OCI-LY1 (cell line): ENCODE results near the gene TMEM45A.

Experiments used
- H2AFZ ChIP-seq: fragments of 200-600 bp; sonication (generic), shearing (Covaris generic); 2 replicates; pipeline ENCODE4 v1.6.0; 2014; ENCODE audit warnings: antibody characterized with exemption, mild to moderate bottlenecking, low read length
- H3F3A ChIP-seq: fragments of 200-600 bp; sonication (generic), shearing (Covaris generic); 2 replicates; pipeline ENCODE4 v1.6.0; 2014; ENCODE audit warnings: mild to moderate bottlenecking, antibody characterized with exemption, low read length, moderate library complexity; ENCODE audit not compliant: insufficient read depth
- H3K27ac ChIP-seq: fragments of 200-600 bp; sonication (generic); 2 replicates; pipeline ENCODE4 v1.5.1; 2014; ENCODE audit warnings: low read length, mixed run types, mild to moderate bottlenecking, low read depth; ENCODE audit not compliant: poor library complexity, severe bottlenecking
- H3K27me3 ChIP-seq: fragments of 200-600 bp; sonication (generic); 2 replicates; pipeline ENCODE4 v1.6.0; 2014; ENCODE audit warnings: antibody characterized with exemption, mild to moderate bottlenecking, low read length, moderate library complexity; ENCODE audit not compliant: insufficient read depth
- H3K36me3 ChIP-seq: fragments of 200-600 bp; sonication (generic); 2 replicates; pipeline ENCODE4 v1.6.1; 2014; ENCODE audit warnings: mild to moderate bottlenecking, antibody characterized with exemption, low read length, moderate library complexity, mixed read lengths; ENCODE audit not compliant: insufficient read depth
- H3K4me1 ChIP-seq: fragments of 200-600 bp; sonication (generic); 2 replicates; pipeline ENCODE4 v1.5.1; 2014; ENCODE audit warnings: mild to moderate bottlenecking, low read length, moderate library complexity; ENCODE audit not compliant: insufficient read depth, severe bottlenecking
- H3K4me2 ChIP-seq: fragments of 200-600 bp; sonication (generic), shearing (Covaris generic); 2 replicates; pipeline ENCODE4 v1.6.1; 2014; ENCODE audit warnings: low read length
- H3K4me3 ChIP-seq: fragments of 200-600 bp; sonication (generic); 2 replicates; pipeline ENCODE4 v1.5.1; 2014; ENCODE audit warnings: low read length, low read depth, mild to moderate bottlenecking, mixed read lengths; ENCODE audit not compliant: poor library complexity, severe bottlenecking
- H3K79me2 ChIP-seq: fragments of 200-600 bp; shearing (Covaris generic); 2 replicates; pipeline ENCODE4 v1.6.1; 2016; ENCODE audit warnings: mixed run types, low read length, mixed read lengths; ENCODE audit not compliant: insufficient read depth
- H3K9ac ChIP-seq: fragments of 200-600 bp; sonication (generic), shearing (Covaris generic); 2 replicates; pipeline ENCODE4 v1.6.1; 2014; ENCODE audit warnings: mild to moderate bottlenecking, low read length, mixed read lengths
- H3K9me2 ChIP-seq: fragments of 200-600 bp; sonication (generic), shearing (Covaris generic); 2 replicates; pipeline ENCODE4 v1.6.1; 2014; ENCODE audit warnings: low read depth, mild to moderate bottlenecking, low read length, mixed read lengths
- H3K9me3 ChIP-seq: fragments of 200-600 bp; shearing (Covaris generic); 2 replicates; pipeline ENCODE4 v1.6.1; 2014; ENCODE audit warnings: low read length, mixed read lengths
- H4K20me1 ChIP-seq: fragments of 200-600 bp; sonication (generic), shearing (Covaris generic); 2 replicates; pipeline ENCODE4 v1.6.0; 2016; ENCODE audit warnings: mild to moderate bottlenecking, low read length; ENCODE audit not compliant: insufficient read depth
- EZH2 ChIP-seq: fragments of 200-600 bp; sonication (generic), shearing (Covaris generic); IDR thresholded peaks from 2 replicates; pipeline ENCODE4 v1.8.0; 2017; ENCODE audit warnings: borderline replicate concordance, mixed run types, mild to moderate bottlenecking, antibody characterized with exemption, low read length, moderate library complexity, mixed read lengths
- TF ChIP-seq, protein P1 (sequence below): fragments of 200-600 bp; sonication (generic), shearing (Covaris generic); IDR thresholded peaks from 2 replicates; pipeline ENCODE4 v1.5.1; 2017; ENCODE audit warnings: mild to moderate bottlenecking, antibody characterized with exemption, low read length, moderate library complexity, mixed read lengths

TMEM45A gene

DNA sequence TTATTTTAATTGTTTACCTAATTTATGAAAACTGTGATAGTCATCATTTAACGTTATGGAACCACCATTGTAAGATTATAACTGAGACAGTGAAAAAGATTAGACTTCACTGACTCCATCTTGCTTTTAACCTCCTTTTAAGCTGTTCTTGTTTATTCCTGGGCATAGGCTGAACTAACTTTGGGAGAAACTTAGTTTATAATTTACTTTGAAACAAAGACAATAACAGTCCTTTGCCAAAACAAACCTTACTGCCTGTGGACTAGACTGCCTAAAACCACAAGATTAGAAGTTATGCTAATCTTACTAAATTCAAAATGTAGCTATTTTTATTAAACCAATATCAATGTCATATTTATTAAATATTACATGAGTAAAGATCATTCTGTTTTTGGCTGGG is 44.3 kb upstream of the TMEM45A start:
- no peaks in the 10 kb centered on the region for H4K20me1 ChIP-seq
- no peak overlapping the region for H3K4me3 ChIP-seq
- H2AFZ ChIP-seq, result no peak overlapping the region
- H3K27ac ChIP-seq, result no peak overlapping the region
- H3K4me1 ChIP-seq, result no peaks in the 10 kb centered on the region
- H3K79me2 ChIP-seq, result no peaks in the 10 kb centered on the region
- H3K9me3 ChIP-seq, result 0 out of 2 replicates have a peak, but pooled peaks cover 4% of the 10 kb centered on the region
- H3F3A ChIP-seq, result no peaks in the 10 kb centered on the region
- no peak overlapping the region for H3K4me2 ChIP-seq
- TF ChIP-seq, protein P1, sequence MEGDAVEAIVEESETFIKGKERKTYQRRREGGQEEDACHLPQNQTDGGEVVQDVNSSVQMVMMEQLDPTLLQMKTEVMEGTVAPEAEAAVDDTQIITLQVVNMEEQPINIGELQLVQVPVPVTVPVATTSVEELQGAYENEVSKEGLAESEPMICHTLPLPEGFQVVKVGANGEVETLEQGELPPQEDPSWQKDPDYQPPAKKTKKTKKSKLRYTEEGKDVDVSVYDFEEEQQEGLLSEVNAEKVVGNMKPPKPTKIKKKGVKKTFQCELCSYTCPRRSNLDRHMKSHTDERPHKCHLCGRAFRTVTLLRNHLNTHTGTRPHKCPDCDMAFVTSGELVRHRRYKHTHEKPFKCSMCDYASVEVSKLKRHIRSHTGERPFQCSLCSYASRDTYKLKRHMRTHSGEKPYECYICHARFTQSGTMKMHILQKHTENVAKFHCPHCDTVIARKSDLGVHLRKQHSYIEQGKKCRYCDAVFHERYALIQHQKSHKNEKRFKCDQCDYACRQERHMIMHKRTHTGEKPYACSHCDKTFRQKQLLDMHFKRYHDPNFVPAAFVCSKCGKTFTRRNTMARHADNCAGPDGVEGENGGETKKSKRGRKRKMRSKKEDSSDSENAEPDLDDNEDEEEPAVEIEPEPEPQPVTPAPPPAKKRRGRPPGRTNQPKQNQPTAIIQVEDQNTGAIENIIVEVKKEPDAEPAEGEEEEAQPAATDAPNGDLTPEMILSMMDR, result no peak
- H3K27me3 ChIP-seq, result no peaks in the 10 kb centered on the region
- H3K9ac ChIP-seq, result no peak overlapping the region
- no peaks in the 10 kb centered on the region; the same call in 1 of the 2 replicates for H3K36me3 ChIP-seq
- no peaks in the 10 kb centered on the region for H3K9me2 ChIP-seq

- Histone ChIP-seq H3K27me3 (no peaks in the 10 kb centered on the region), H3F3A (no peaks in the 10 kb centered on the region), H3K4me2 (no peak overlapping the region), H3K27ac (no peak overlapping the region), H3K36me3 (no peaks in the 10 kb centered on the region), H3K9ac (no peak overlapping the region), H3K4me3 (no peak overlapping the region), H4K20me1 (no peaks in the 10 kb centered on the region), H2AFZ (no peak overlapping the region), H3K79me2 (no peaks in the 10 kb centered on the region), H3K9me3 (no peaks in the 10 kb centered on the region), H3K9me2 (no peaks in the 10 kb centered on the region), H3K4me1 (no peaks in the 10 kb centered on the region)
- no peak for TF ChIP-seq EZH2
- TF ChIP-seq, protein P1, result no peak
Observed at GRCh38 chr3:100449214-100449613, 43.2 kb upstream of the TMEM45A start.

DNA sequence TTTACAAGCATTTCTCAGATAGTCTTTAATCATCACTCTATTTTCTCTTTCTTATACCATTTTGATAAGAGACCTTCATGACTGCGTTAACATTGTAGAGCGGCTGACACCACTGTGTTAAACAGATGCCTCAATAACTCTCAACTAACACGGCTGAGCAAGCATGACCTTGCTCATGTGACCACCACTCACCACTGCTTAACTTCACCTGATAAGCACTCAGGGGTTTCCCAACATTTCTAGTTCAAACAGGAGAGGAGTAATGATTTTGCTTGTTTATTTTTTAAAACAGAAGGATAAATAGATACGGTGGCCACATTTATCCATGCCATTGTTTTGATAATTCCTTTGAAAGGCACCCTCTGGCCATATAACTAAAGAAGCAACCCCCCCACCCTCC is 37.7 kb upstream of the TMEM45A start:
- no peaks in the 10 kb centered on the region for H3K9me3 ChIP-seq
- H3K79me2 ChIP-seq, result no peaks in the 10 kb centered on the region
- no peaks in the 10 kb centered on the region for H3K9me2 ChIP-seq
- no peak overlapping the region for H2AFZ ChIP-seq
- H3K9ac ChIP-seq, result no peak overlapping the region
- H3K4me1 ChIP-seq, result no peaks in the 10 kb centered on the region
- TF ChIP-seq EZH2, result no peak
- TF ChIP-seq, protein P1, result no peak
- no peaks in the 10 kb centered on the region for H3K27me3 ChIP-seq
- no peak overlapping the region for H3K27ac ChIP-seq
- H4K20me1 ChIP-seq, result no peaks in the 10 kb centered on the region
- H3K4me3 ChIP-seq, result no peak overlapping the region
- no peak overlapping the region for H3K4me2 ChIP-seq
- H3K36me3 ChIP-seq, result no peaks in the 10 kb centered on the region
- no peaks in the 10 kb centered on the region for H3F3A ChIP-seq
